Measurements from ENCODE around the gene RNF103. TPM values are rescaled to one million over a fixed set of nuclear protein-coding genes. Genes with fewer than 3 reads are reported as not detected.

RNF103 gene
- total RNA-seq, 2 experiments from 2014 or later: 124 to 130 TPM

GRCh38 chr2:86632672-86633071, 9.0 kb upstream of the RNF103 start:
- Histone ChIP-seq H3K27me3 (ENCODE audit: control insufficient read depth in 1 of 2, insufficient read depth in 2 of 2, low read length in 2 of 2) (no peaks in the 10 kb centered on the region), H3K36me3 (ENCODE audit: insufficient read depth, low read length) (no peaks in the 10 kb centered on the region), H3K4me1 (ENCODE audit: insufficient read depth, low read length) (no peaks in the 10 kb centered on the region), H3K27ac (ENCODE audit: low read depth in 1 of 2, low read length in 2 of 2) (no peak overlapping the region), H3K9me3 (ENCODE audit: control insufficient read depth in 1 of 2, insufficient read depth in 1 of 2, low read length in 2 of 2) (no peaks in the 10 kb centered on the region), H3K4me3 (ENCODE audit: low read length) (no peak overlapping the region)
- H3K4me3 Mint-ChIP-seq: no peak overlapping the region
- POLR2A ChIA-PET: no interaction called here
- DNase-seq (no peak), ATAC-seq (ENCODE audit: poor library complexity) (no peak)
- no peaks in the 10 kb centered on the region for H3K4me1 Mint-ChIP-seq (ENCODE audit: low read depth)
- intact Hi-C loops (cut with DNase I, micrococcal nuclease): no loop called here
- H3K27ac Mint-ChIP-seq: no peak overlapping the region
- no peaks in the 10 kb centered on the region for H3K36me3 Mint-ChIP-seq (ENCODE audit: low read depth)
- TF ChIP-seq, protein P1, sequence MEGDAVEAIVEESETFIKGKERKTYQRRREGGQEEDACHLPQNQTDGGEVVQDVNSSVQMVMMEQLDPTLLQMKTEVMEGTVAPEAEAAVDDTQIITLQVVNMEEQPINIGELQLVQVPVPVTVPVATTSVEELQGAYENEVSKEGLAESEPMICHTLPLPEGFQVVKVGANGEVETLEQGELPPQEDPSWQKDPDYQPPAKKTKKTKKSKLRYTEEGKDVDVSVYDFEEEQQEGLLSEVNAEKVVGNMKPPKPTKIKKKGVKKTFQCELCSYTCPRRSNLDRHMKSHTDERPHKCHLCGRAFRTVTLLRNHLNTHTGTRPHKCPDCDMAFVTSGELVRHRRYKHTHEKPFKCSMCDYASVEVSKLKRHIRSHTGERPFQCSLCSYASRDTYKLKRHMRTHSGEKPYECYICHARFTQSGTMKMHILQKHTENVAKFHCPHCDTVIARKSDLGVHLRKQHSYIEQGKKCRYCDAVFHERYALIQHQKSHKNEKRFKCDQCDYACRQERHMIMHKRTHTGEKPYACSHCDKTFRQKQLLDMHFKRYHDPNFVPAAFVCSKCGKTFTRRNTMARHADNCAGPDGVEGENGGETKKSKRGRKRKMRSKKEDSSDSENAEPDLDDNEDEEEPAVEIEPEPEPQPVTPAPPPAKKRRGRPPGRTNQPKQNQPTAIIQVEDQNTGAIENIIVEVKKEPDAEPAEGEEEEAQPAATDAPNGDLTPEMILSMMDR (IDR thresholded peaks at IDR 0.05): no peak
- peaks cover 18% of the 10 kb centered on the region for H3K27me3 Mint-ChIP-seq
- no peaks in the 10 kb centered on the region for H3K9me3 Mint-ChIP-seq
- CTCF ChIA-PET: no interaction called here

GRCh38 chr2:86631846-86632485, 8.3 kb upstream of the RNF103 start:
- no peak overlapping the region for H3K4me3 ChIP-seq (ENCODE audit: low read length)
- CTCF ChIA-PET: no interaction called here
- DNase-seq (no peak), ATAC-seq (ENCODE audit: poor library complexity) (no peak)
- no peak overlapping the region for H3K27ac ChIP-seq (ENCODE audit: low read depth in 1 of 2, low read length in 2 of 2)
- H3K36me3 ChIP-seq (ENCODE audit: insufficient read depth, low read length): no peaks in the 10 kb centered on the region
- H3K9me3 ChIP-seq (ENCODE audit: control insufficient read depth in 1 of 2, insufficient read depth in 1 of 2, low read length in 2 of 2): no peaks in the 10 kb centered on the region
- TF ChIP-seq, protein P1 (IDR thresholded peaks at IDR 0.05): no peak
- no peaks in the 10 kb centered on the region for H3K4me1 ChIP-seq (ENCODE audit: insufficient read depth, low read length)
- H3K27ac Mint-ChIP-seq: no peak overlapping the region
- H3K9me3 Mint-ChIP-seq: no peaks in the 10 kb centered on the region
- peaks cover 18% of the 10 kb centered on the region for H3K27me3 Mint-ChIP-seq
- no peak overlapping the region for H3K4me3 Mint-ChIP-seq
- POLR2A ChIA-PET: no interaction called here
- H3K4me1 Mint-ChIP-seq (ENCODE audit: low read depth): no peaks in the 10 kb centered on the region
- intact Hi-C loops (cut with DNase I, micrococcal nuclease): no loop called here
- no peaks in the 10 kb centered on the region for H3K27me3 ChIP-seq (ENCODE audit: control insufficient read depth in 1 of 2, insufficient read depth in 2 of 2, low read length in 2 of 2)
- H3K36me3 Mint-ChIP-seq (ENCODE audit: low read depth): no peaks in the 10 kb centered on the region

DNA sequence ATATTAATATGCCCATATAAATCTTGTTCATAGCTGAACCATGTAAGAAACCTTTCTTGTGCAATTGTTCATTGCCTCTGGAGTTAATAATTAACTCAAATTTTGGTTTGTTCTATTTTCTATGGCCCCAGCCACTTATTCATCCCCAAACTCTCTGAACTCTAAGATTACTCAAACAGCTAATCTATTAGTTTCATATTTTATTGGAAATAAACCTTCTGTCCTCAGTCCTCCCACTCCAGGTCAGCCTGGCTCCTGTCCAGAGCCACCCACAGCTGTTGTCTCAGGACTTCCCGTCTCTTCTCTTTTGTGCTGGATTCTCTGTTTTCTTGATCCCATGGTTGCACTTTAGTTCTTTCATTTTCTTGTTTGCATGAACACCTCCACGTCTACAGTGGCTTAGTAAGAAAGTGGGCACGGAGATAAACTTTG, 4.4 kb upstream of the RNF103 start:
- peaks cover 18% of the 10 kb centered on the region for H3K27me3 Mint-ChIP-seq
- intact Hi-C loops (cut with DNase I, micrococcal nuclease): loop anchor here in 1 of 2 experiments (10.0 kb wide), 1 partner anchor 523 kb away; the partner anchor contains the start of genes POLR1A and PTCD3
- Histone ChIP-seq H3K27me3 (ENCODE audit: control insufficient read depth in 1 of 2, insufficient read depth in 2 of 2, low read length in 2 of 2) (no peaks in the 10 kb centered on the region), H3K36me3 (ENCODE audit: insufficient read depth, low read length) (no peaks in the 10 kb centered on the region), H3K4me3 (ENCODE audit: low read length) (no peak overlapping the region), H3K4me1 (ENCODE audit: insufficient read depth, low read length) (peaks cover 7% of the 10 kb centered on the region), H3K27ac (ENCODE audit: low read depth in 1 of 2, low read length in 2 of 2) (no peak overlapping the region), H3K9me3 (ENCODE audit: control insufficient read depth in 1 of 2, insufficient read depth in 1 of 2, low read length in 2 of 2) (no peaks in the 10 kb centered on the region)
- no peak overlapping the region for H3K27ac Mint-ChIP-seq
- CTCF ChIA-PET: no interaction called here
- ATAC-seq (ENCODE audit: poor library complexity) (no peak), DNase-seq (no peak)
- POLR2A ChIA-PET: no interaction called here
- H3K4me3 Mint-ChIP-seq: no peak overlapping the region
- H3K9me3 Mint-ChIP-seq: no peaks in the 10 kb centered on the region
- TF ChIP-seq, protein P1 (IDR thresholded peaks at IDR 0.05): no peak
- H3K36me3 Mint-ChIP-seq (ENCODE audit: low read depth): no peaks in the 10 kb centered on the region
- H3K4me1 Mint-ChIP-seq (ENCODE audit: low read depth): peaks cover 5% of the 10 kb centered on the region
